Aorta (tissue), 5 donors: ENCODE results near the gene CCDC88B. TPM values are rescaled to one million over a fixed set of nuclear protein-coding genes. Genes with fewer than 3 reads are reported as not detected.
A peak's percentile ranks its signal among the peaks of the same experiment; 100 is the strongest.
"Not testable (repeated sequence)": the region's sequence is repeated elsewhere in the genome, so short reads cannot be mapped to it uniquely, and the experiment has no call there.

Source experiments
- ATAC-seq: fragments of 200-7000 bp; cut with Tn5 transposase; one replicate; pipeline ENCODE4 v1.9.1; 2022; ENCODE audit warnings: moderate library complexity; ENCODE audit not compliant: low FRiP score
- DNase-seq, 2 donors: peaks; one replicate each; pipeline ENCODE4 v3.0.0-alpha.2; 2020
- H3K27ac ChIP-seq, 2 donors: one replicate each; pipeline ENCODE4 v1.5.1; 2013; ENCODE audit warnings: low read length in 2 of 2, mild to moderate bottlenecking in 2 of 2, moderate library complexity in 2 of 2, control low read depth in 1 of 2, inconsistent platforms in 1 of 2, low read depth in 1 of 2
- H3K27me3 ChIP-seq, 2 donors: one replicate each; pipeline ENCODE4 v1.6.1; 2013; ENCODE audit warnings: control low read depth in 1 of 2, low read length in 1 of 2, mild to moderate bottlenecking in 1 of 2, moderate library complexity in 1 of 2; ENCODE audit not compliant: insufficient read depth in 2 of 2, control insufficient read depth in 1 of 2
- H3K36me3 ChIP-seq, 2 donors: one replicate each; pipeline ENCODE4 v1.6.1; 2013; ENCODE audit warnings: control low read depth in 1 of 2, low read length in 1 of 2, mild to moderate bottlenecking in 1 of 2; ENCODE audit not compliant: insufficient read depth in 2 of 2, control insufficient read depth in 1 of 2
- H3K4me1 ChIP-seq, 2 donors: one replicate each; pipeline ENCODE4 v1.6.1; 2013; ENCODE audit warnings: low read length in 2 of 2, control low read depth in 1 of 2, mild to moderate bottlenecking in 1 of 2, moderate library complexity in 1 of 2; ENCODE audit not compliant: insufficient read depth in 2 of 2, control insufficient read depth in 1 of 2
- H3K4me3 ChIP-seq, 2 donors: one replicate each; pipeline ENCODE4 v1.5.1; 2013; ENCODE audit warnings: low read length in 2 of 2, control low read depth in 1 of 2, mild to moderate bottlenecking in 1 of 2
- H3K9me3 ChIP-seq: one replicate; pipeline ENCODE4 v1.6.1; 2013; ENCODE audit warnings: mild to moderate bottlenecking, low read length; ENCODE audit not compliant: control insufficient read depth
- WGBS, 2 donors: extraction: QIAGEN DNeasy Blood & Tissue Kit; methylation state at CpG; one replicate each; pipeline ENCODE4 v1.1.7; 2013; 5-methylcytosine and 5-hydroxymethylcytosine counted together
- intact Hi-C, 2 donors: fragments of 100-400 bp; cut with DNase I; formaldehyde crosslinking; loops; one replicate each; pipeline versions ENCODE4 v1.14.2 to v1.15.0; 2022
- polyA plus RNA-seq, 2 donors: library from polyadenylated mRNA; stranded (reverse); fragments of 200-250 nt; gene quantifications; one replicate each; pipeline ENCODE4 v1.2.3, GENCODE V29; 2013
- total RNA-seq, 2 donors: library from RNA; stranded (reverse); fragmentation: NEBNext Ultra II Directional; extraction: Animal tissue kit (Norgen Biotek cat#: 25700); gene quantifications; one replicate each; pipeline ENCODE4 v1.2.1, GENCODE V29; 2021
- donor health status: healthy with polysubstance abuse.
- donor health status: Bipolar disorder and iron deficiency.
- donor health status: DM: no; HTN: no; CAD: no.
- donor health status: DM: no; HTN: no; CAD: no.
- donor health status: DM: yes; HTN: yes; CAD: no.

Gene CCDC88B
- total and polyA plus RNA-seq, 4 donors: 7.4 to 28.5 (median 16.2) TPM

DNA sequence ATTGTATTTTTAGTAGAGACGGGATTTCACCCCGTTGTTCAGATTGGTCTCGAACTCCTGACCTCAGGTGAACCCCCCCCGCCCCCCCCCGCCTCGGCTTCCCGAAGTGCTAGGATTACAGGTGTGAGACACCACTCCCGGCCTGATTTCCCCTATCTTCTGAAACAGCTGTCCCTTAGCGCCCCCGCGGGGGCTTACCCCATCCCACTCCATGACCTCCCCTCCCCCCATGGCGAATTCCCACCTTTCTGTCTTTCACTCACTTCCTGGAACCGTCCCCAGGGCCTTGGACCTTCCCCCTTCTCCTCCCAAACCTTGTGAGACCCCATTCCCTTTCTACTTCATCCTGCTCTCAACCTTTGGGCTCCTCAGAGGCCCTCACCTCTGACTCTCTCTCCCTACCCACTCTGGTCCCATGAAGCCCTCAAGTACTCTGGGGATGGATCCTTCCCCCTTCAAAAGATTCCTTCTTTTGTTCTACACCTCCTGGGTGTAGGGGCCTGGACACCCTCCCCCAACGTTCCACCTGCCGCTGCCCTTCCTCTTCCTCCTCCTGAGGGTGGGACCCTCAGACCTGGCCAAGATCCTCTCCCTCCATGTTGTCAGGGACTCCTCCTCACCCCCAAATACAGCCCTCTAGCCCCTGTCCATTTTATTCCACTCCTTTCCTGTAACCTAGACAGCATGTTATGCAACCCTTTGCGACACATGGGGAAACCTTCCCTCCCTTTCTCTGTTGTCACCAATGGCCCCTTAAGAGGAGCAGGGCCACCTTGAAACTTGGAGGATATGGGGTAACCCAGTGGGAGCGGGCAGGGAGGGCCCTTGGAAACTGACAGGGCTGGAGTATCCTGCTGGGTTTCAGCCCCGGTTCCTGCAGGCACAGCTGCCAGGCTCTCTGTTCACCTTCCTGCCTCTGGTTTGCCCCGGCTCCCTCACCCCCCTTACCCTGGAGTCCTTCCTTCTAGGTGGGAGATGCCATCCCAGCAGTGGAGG lies 20.9 kb upstream of the CCDC88B start:
- ATAC-seq (no peak), DNase-seq (no peak)
- peak overlapping the region in 1 of 2 donors; percentile 10 for H3K27ac ChIP-seq
- H3K4me1 ChIP-seq: no peaks in the 10 kb centered on the region
- H3K4me3 ChIP-seq: peak overlapping the region; percentile 43 to 65
- no peaks in the 10 kb centered on the region for H3K27me3 ChIP-seq
- intact Hi-C loops: loop anchor here (1.0 to 5.0 kb wide), 2 partner anchors 36 to 38 kb away; partner anchors contain the start of gene RPS6KA4 (in 1 of the 2)
- WGBS, 2 donors: 28 to 29% methylated on average over 19 of the region's 19 CpGs
- H3K9me3 ChIP-seq: no peaks in the 10 kb centered on the region
- H3K36me3 ChIP-seq: no peaks in the 10 kb centered on the region

DNA sequence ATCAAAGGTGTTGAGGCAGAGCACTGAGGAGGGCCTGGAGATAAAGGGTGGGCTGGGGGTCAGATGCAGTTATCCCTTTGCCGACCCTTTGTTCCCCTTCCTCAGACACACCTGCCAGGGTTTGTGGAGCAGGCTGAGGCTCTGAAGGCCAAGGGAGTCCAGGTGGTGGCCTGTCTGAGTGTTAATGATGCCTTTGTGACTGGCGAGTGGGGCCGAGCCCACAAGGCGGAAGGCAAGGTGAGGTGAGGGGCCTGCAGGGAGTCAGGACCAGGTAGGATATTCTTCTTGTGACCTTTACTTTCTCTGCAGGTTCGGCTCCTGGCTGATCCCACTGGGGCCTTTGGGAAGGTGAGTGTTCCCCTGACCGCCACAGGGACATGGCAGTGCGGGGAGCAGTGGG lies 19.4 kb upstream of the CCDC88B start:
- H3K27me3 ChIP-seq: no peaks in the 10 kb centered on the region
- ATAC-seq: no peak
- no peak overlapping the region for H3K4me3 ChIP-seq
- no peaks in the 10 kb centered on the region for H3K4me1 ChIP-seq
- H3K9me3 ChIP-seq: no peaks in the 10 kb centered on the region
- intact Hi-C loops: no loop called here
- WGBS, 2 donors: 94 to 97% methylated on average over 7 of the region's 7 CpGs
- H3K27ac ChIP-seq: no peak overlapping the region
- no peak for DNase-seq
- no peaks in the 10 kb centered on the region for H3K36me3 ChIP-seq

DNA sequence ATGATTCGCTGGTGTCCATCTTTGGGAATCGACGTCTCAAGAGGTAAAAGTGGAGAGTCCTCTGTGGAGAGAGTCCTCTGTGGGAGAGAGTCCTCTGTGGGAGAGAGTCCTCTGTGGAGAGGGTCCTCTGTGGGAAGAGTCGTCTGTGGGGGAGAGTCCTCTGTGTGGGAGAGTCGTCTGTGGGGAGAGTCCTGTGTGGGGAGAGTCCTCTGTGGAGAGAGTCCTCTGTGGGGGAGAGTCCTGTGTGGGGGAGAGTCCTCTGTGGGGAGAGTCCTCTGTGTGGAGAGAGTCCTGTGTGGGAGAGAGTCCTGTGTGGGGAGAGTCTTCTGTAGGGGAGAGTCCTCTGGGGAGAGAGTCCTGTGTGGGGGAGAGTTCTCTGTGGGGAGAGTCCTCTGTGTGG lies 19.0 kb upstream of the CCDC88B start:
- H3K4me1 ChIP-seq: no peaks in the 10 kb centered on the region
- no peaks in the 10 kb centered on the region for H3K9me3 ChIP-seq
- intact Hi-C loops: no loop called here
- H3K27me3 ChIP-seq: no peaks in the 10 kb centered on the region
- no peaks in the 10 kb centered on the region for H3K36me3 ChIP-seq
- DNase-seq (no peak), ATAC-seq (no peak)
- no peak overlapping the region for H3K27ac ChIP-seq
- 84 to 85% methylated on average over 5 of the region's 5 CpGs for WGBS, 2 donors
- no peak overlapping the region for H3K4me3 ChIP-seq

DNA sequence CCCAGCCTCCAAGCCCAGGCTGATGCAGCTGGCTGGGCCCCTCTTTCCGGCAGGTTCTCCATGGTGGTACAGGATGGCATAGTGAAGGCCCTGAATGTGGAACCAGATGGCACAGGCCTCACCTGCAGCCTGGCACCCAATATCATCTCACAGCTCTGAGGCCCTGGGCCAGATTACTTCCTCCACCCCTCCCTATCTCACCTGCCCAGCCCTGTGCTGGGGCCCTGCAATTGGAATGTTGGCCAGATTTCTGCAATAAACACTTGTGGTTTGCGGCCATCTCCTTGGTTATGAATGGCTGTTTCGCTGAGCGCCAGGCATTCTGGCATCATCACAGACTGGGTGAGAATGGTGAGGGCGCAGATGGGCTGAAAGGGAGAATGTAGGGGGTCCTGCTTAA lies 18.5 kb upstream of the CCDC88B start:
- intact Hi-C loops: no loop called here
- Histone ChIP-seq H3K36me3 (no peaks in the 10 kb centered on the region), H3K4me3 (no peak overlapping the region), H3K27me3 (no peaks in the 10 kb centered on the region), H3K9me3 (no peaks in the 10 kb centered on the region), H3K4me1 (no peaks in the 10 kb centered on the region), H3K27ac (no peak overlapping the region)
- ATAC-seq (no peak), DNase-seq (no peak)
- 90 to 91% methylated on average over 5 of the region's 5 CpGs for WGBS, 2 donors

DNA sequence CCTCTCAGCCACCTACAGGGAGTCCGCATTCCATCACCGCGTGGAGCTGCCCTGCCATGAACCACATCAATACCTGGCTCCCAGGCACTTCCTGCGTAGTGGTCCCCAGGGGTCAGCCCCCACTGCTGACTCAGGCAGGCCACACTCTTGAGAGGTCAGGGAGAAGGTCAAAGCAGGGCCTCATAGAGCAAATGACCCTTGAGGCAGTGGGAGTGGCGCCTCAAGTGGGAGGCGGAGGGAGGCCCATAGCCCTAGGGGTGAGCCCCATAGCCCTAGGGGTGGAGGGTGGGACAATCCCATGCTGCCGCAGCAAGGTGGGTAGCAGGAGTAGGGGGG lies 17.1 kb upstream of the CCDC88B start:
- no peak for DNase-seq
- WGBS, 2 donors: 80 to 81% methylated on average over 7 of the region's 7 CpGs

DNA sequence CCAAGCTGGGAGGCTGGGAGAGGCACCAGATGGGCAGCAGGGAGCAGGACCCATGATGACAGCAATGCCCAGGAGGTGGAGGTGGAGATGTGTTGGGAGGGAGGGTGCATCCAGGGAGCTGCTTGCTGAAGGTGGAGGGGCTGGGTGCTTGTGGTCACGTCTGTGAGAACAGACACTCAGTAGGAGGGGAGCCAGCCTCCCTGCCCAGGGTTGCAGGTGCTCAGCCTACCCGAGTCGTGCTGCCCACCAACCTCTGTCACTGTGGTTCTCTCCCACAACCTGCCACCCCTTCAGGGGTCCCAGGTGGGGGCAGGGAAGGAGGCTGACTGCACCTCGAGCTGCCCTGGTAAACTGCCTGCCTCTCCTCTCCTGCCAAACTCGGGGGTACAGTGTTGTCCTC lies 16.6 kb upstream of the CCDC88B start:
- intact Hi-C loops: no loop called here
- Histone ChIP-seq H3K27me3 (no peaks in the 10 kb centered on the region), H3K36me3 (no peaks in the 10 kb centered on the region), H3K9me3 (no peaks in the 10 kb centered on the region), H3K27ac (no peak overlapping the region), H3K4me3 (no peak overlapping the region), H3K4me1 (no peaks in the 10 kb centered on the region)
- no peak for ATAC-seq
- no peak for DNase-seq
- 68 to 74% methylated on average over 5 of the region's 5 CpGs for WGBS, 2 donors

More for the DNA sequence above, 17.1 kb upstream of the CCDC88B start:
- Histone ChIP-seq H3K36me3 (no peaks in the 10 kb centered on the region), H3K27ac (no peak overlapping the region), H3K9me3 (no peaks in the 10 kb centered on the region), H3K4me3 (no peak overlapping the region), H3K27me3 (no peaks in the 10 kb centered on the region), H3K4me1 (no peaks in the 10 kb centered on the region)
- no peak for ATAC-seq
- intact Hi-C loops: no loop called here

DNA sequence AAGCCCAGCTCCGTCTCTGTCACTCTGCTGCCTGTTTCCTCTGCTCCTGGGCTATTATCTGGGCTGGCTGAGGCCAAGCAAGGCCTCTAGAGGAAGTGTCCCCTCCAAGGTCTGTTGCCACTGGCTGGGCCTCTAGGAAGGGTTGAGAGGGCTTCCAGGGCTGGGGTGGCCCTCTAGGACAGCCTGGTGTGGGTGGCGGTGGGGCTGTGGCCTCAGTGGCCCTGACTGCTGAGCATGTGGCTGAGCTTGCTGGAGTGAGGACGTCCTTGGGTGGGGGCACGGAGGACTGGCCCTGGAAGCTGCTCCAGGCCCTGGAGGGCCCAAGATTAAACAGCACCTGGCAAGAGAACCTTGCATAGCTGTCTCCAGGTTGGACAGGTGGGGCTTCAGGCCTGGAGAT lies 16.0 kb upstream of the CCDC88B start:
- H3K27ac ChIP-seq, DNase-seq, H3K9me3 ChIP-seq, H3K36me3 ChIP-seq, H3K4me3 ChIP-seq, H3K4me1 ChIP-seq, ATAC-seq, intact Hi-C loops, H3K27me3 ChIP-seq: not testable (repeated sequence)
- 87 to 88% methylated on average over 4 of the region's 4 CpGs for WGBS, 2 donors

DNA sequence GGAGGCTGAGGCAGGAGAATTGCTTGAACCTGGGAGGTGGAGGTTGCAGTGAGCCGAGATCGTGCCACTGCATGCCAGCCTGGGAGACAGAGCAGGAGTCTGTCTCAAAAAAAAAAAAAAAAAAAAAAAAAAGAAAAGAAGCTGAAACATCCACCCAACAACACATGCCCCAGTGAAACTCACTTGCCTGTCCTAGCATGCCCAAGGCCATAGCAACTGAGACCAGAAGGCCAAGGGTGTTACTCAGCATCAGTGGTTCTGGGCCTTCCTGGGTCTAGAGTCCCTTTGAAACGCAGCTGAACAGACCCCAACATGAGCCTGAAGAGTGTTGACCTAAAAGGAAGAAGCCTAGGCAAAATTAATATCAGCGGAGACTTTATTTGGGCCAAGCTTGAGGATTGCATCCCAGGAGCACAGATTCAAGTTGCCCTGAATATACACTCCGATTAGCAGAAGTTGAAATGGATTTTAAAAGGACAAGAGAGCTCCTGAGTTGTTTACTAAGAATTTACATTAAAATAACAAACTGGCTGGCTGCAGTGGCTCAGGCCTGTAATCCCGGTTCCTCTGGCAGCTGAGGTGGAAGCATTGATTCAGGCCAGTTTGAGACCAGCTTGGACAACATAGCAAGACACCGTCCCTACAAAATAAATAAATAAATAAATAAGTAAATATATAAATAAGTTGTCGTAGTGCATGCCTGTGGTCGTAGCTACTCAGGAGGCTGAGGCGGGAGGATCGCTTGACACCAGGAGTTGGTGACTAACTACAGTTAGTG lies 15.1 kb upstream of the CCDC88B start:
- WGBS, 2 donors: 89 to 90% methylated on average over 11 of the region's 11 CpGs
- Histone ChIP-seq H3K27ac (no peak overlapping the region), H3K36me3 (no peaks in the 10 kb centered on the region), H3K4me3 (no peak overlapping the region), H3K4me1 (no peaks in the 10 kb centered on the region), H3K9me3 (no peaks in the 10 kb centered on the region), H3K27me3 (no peaks in the 10 kb centered on the region)
- DNase-seq (no peak), ATAC-seq (no peak)
- intact Hi-C loops: no loop called here
